Measurements from ENCODE around the gene TBC1D1.
"Not testable (repeated sequence)": the region's sequence is repeated elsewhere in the genome, so short reads cannot be mapped to it uniquely, and the experiment has no call there.

TBC1D1 gene

DNA sequence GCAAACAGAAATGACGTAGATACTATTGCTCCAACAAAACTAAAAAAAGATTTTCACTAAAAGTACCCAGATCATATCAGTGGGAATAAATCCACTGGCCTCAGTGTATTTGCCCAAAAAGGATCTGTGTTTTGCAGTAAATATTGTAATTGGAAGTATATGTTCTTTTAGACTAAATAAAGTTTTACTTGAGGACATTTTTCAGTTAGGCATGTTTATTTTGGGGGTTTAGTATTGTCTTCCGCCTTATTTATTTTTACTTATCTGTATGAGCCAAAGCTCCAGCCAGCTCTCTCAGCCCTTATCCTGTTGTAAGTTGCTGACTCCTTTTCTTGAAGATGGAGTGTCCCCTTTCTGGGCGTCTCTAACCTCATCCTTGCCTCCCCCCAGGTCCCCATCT lies 119.1 kb downstream of the TBC1D1 start:
- TF ChIP-seq POLR2AphosphoS5 (IDR thresholded peaks at IDR 0.05; ENCODE audit: low read depth, low read length) (no peak), TAF1 (IDR thresholded peaks at IDR 0.05; ENCODE audit: borderline replicate concordance, low read depth, low read length) (no peak), POLR2A (IDR thresholded peaks at IDR 0.05; ENCODE audit: low read depth, low read length) (no peak)
- FAIRE-seq = no peak

DNA sequence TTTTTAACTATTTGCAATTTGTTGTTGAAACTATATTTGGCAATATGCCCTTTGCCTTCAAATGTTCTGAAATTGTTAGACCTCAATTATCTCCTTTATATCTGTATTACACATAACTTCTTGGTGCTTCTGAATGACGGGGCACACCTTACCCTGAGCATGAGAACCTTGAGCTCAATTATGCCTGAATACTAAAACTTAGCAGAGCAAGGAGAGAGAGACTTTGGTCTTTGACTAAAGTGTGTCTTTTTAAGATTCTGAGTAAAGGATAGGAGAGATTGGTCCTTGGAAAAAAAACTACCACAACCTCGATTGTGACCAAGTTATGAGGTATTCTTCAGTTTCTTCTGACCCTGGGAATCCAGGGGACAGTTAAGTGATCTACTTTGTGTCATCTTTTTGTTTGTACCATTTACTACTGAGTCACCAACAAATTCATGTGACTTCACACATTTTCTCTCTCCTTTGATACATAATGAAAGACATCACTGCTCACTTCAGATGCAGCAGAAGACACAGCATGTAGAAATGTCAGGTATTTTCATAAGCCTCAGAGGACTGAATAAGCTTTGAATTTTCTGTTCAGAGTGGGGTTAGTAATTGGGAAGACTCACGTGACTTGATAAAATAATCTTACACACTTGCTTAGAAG lies 120.8 kb downstream of the TBC1D1 start:
- no peak for TF ChIP-seq TAF1 (IDR thresholded peaks at IDR 0.05; ENCODE audit: borderline replicate concordance, low read depth, low read length)
- TF ChIP-seq POLR2A (IDR thresholded peaks at IDR 0.05; ENCODE audit: low read depth, low read length) = no peak
- no peak for TF ChIP-seq POLR2AphosphoS5 (IDR thresholded peaks at IDR 0.05; ENCODE audit: low read depth, low read length)
- FAIRE-seq (peak; percentile 44), DNase-seq (ENCODE audit: insufficient read length) (no peak)

More for the DNA sequence above, 119.1 kb downstream of the TBC1D1 start:
- no peak for DNase-seq (ENCODE audit: insufficient read length)

DNA sequence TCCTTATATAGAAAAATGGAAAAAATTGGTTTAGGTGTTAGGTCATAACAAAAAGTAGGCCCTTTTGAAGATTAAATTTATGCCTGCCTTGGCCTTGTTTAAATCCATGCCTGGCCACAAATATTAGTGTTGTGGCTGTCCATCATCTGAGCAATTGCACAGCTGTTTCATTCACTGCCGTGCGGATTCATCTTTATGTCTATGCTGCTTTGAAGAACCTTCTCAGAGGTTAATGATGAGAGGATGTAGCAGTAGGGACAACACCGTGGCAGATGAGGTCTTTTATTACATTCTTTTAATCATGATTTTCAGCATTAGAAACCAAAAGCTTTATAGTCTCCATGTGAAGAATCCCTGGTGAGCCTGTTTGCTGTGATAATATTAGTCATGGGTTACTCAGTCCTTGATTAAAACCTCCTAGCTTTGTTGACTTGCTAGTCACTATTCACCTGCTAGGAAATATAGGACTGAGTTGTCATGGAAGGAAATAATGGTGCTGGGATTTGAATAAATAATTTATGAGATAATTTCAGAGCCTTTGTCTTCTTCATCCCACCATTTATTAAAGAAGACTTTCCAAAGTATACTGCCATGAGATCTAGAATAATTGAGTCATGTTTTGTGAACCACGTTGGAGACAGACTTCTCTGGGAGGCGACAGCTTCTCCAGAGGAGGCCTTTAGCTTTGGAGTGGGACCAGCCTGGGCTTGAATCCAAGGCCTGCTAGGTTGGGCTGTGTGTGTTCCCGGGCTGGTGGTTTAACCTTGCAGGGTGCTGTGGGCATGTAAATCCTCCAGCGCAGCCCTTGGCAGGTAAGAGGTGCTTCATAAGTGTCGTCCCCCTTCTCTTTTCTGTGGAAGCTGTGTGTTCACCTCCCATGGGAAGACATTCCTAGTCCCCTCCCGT lies 122.8 kb downstream of the TBC1D1 start:
- no peak for TF ChIP-seq POLR2A (IDR thresholded peaks at IDR 0.05; ENCODE audit: low read depth, low read length)
- no peak for TF ChIP-seq TAF1 (IDR thresholded peaks at IDR 0.05; ENCODE audit: borderline replicate concordance, low read depth, low read length)
- no peak for TF ChIP-seq POLR2AphosphoS5 (IDR thresholded peaks at IDR 0.05; ENCODE audit: low read depth, low read length)
- DNase-seq (ENCODE audit: insufficient read length) = no peak
- FAIRE-seq = no peak

DNA sequence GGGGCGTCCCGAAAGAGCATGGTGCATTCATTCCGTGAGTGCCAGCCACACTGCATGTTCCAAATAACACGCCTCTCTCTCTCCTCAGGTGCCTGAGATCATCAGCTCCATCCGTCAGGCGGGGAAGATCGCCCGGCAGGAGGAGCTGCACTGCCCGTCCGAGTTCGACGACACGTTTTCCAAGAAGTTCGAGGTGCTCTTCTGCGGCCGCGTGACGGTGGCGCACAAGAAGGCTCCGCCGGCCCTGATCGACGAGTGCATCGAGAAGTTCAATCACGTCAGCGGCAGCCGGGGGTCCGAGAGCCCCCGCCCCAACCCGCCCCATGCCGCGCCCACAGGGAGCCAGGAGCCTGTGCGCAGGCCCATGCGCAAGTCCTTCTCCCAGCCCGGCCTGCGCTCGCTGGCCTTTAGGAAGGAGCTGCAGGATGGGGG lies 123.6 kb downstream of the TBC1D1 start:
- FAIRE-seq = no peak
- TF ChIP-seq TAF1 (IDR thresholded peaks at IDR 0.05; ENCODE audit: borderline replicate concordance, low read depth, low read length) (no peak), POLR2A (IDR thresholded peaks at IDR 0.05; ENCODE audit: low read depth, low read length) (no peak), POLR2AphosphoS5 (IDR thresholded peaks at IDR 0.05; ENCODE audit: low read depth, low read length) (no peak)

DNA sequence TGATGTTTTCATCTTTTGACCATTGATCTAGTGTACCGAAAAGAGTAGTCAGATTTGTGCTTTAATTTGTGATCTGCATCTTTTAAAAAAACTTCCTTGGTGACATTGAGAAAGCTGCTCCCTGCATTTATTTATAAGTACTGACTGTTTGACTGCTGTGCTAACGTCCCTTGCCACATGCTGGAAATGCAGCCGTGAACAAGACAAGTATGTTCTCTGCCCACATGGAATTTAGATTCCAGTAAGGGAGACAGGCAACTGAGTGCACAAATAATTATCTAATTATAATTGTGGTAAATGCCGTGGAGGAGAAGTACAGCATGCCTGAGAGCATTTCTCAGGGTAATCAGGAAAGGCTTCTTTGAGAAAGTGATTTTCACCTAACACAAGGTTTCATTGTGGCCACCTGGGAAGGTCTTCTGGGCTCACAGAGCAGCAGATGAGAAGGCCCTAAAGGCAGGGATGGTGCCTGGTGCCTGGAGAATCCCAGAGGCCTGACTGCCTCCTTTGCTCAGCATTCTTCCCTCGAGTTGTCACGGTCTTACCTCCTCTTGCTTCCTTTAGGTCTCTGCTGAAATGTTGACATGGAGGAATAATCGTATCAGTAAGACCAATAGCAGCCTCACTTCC lies 125.1 kb downstream of the TBC1D1 start:
- DNase-seq (ENCODE audit: insufficient read length) = no peak
- FAIRE-seq = no peak
- TF ChIP-seq POLR2AphosphoS5 (IDR thresholded peaks at IDR 0.05; ENCODE audit: low read depth, low read length) (no peak), TAF1 (IDR thresholded peaks at IDR 0.05; ENCODE audit: borderline replicate concordance, low read depth, low read length) (no peak), POLR2A (IDR thresholded peaks at IDR 0.05; ENCODE audit: low read depth, low read length) (no peak)

More for the DNA sequence above, 123.6 kb downstream of the TBC1D1 start:
- no peak for DNase-seq (ENCODE audit: insufficient read length)

DNA sequence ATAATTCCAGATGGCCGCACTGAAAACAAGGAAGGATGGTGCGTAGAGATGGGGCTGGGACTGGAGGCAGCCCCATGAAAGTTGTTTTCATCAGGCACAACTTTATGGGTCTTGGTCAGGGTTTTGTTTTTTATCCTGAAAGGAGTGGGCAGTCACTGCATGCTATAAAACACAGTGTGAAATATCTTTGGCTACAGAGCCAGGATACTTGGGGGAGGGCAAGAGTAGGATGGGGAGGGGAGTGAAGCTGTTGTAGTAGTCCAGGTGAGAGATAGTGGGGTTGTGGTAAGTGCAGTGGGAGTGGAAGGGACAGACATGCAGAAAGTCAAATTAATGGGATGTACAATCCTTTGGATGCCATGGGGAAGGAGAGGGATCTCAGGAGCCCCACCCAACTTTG lies 125.8 kb downstream of the TBC1D1 start:
- TF ChIP-seq TAF1 (IDR thresholded peaks at IDR 0.05; ENCODE audit: borderline replicate concordance, low read depth, low read length) (no peak), POLR2AphosphoS5 (IDR thresholded peaks at IDR 0.05; ENCODE audit: low read depth, low read length) (no peak), POLR2A (IDR thresholded peaks at IDR 0.05; ENCODE audit: low read depth, low read length) (no peak)
- no peak for DNase-seq (ENCODE audit: insufficient read length)
- no peak for FAIRE-seq

DNA sequence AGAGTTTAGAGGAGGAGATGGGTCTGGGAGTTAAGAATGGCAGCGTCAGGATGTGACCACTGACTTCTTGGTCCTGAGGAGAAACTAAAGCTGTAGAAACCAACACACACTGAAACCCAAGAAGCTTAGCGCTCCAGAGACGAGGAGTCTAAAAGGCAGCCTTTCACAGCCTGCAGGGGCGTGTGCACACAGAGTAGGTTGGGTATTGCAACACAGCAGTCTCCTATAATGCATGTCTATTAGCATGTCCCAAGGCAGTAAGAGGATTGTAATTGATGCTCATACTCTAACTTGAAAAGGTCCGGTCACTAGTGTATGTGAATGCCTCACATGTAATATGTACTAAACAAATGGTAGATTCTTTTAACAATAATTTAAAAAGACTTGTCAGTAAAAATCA lies 126.7 kb downstream of the TBC1D1 start:
- FAIRE-seq = no peak
- no peak for TF ChIP-seq POLR2AphosphoS5 (IDR thresholded peaks at IDR 0.05; ENCODE audit: low read depth, low read length)
- TF ChIP-seq POLR2A (IDR thresholded peaks at IDR 0.05; ENCODE audit: low read depth, low read length) = no peak
- no peak for TF ChIP-seq TAF1 (IDR thresholded peaks at IDR 0.05; ENCODE audit: borderline replicate concordance, low read depth, low read length)
- DNase-seq (ENCODE audit: insufficient read length) = no peak

DNA sequence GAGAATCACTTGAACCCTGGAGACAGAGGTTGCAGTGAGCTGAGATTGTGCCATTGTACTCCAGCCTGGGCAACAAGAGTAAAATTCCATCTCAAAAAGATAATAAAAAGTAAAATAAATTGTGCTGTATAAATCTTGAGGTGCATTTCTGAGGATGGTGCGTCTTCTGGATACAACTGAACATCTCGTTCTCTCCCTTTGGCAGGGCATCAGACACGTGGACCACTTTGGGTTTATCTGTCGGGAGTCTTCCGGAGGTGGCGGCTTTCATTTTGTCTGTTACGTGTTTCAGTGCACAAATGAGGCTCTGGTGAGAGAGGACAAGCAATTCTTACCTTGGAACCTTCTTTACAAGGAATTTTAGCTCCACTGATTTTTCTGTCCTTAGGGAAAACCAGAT lies 129.5 kb downstream of the TBC1D1 start:
- TF ChIP-seq TAF1 (IDR thresholded peaks at IDR 0.05; ENCODE audit: borderline replicate concordance, low read depth, low read length) (no peak), POLR2A (IDR thresholded peaks at IDR 0.05; ENCODE audit: low read depth, low read length) (no peak), POLR2AphosphoS5 (IDR thresholded peaks at IDR 0.05; ENCODE audit: low read depth, low read length) (no peak)

DNA sequence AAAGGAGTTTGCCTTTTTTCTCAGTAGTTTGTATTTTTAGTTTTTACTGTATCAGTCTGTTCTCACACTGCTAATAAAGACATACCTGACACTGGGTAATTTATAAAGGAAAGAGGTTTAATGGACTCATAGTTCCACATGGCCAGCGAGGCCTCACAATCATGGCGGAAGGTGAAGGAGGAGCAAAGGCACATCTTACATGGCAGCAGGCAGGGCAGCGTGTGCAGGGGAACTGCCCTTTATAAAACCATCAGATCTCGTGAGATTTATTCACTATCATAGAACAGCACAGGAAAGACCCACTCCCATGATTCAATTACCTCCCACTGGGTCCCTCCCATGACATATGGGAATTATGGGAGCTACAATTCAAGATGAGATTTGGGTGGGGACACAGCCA lies 130.1 kb downstream of the TBC1D1 start:
- not testable (repeated sequence) for FAIRE-seq; DNase-seq (ENCODE audit: insufficient read length)

More for the DNA sequence above, 129.5 kb downstream of the TBC1D1 start:
- FAIRE-seq (no peak), DNase-seq (ENCODE audit: insufficient read length) (no peak)

DNA sequence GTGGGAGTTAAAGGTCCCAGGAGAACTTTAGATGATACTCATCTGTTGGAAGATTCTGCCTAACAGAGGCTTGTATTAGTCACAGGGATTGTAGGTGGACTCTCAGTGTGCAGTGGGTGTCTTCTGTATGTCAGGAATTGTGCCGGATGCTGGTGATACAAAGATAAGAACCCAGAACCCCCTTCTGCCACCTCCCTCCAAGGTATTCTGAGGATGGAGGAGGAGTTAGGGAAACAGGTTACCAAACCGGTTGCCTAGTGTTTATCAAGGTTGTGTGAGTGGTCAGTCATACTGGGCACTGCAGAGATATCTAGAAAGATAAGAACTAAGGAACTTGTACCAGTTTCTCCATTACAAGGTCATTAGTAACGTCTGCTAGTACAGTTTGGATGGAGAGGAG lies 130.9 kb downstream of the TBC1D1 start:
- DNase-seq (ENCODE audit: insufficient read length) (no peak), FAIRE-seq (no peak)
- TF ChIP-seq TAF1 (IDR thresholded peaks at IDR 0.05; ENCODE audit: borderline replicate concordance, low read depth, low read length) (no peak), POLR2A (IDR thresholded peaks at IDR 0.05; ENCODE audit: low read depth, low read length) (no peak), POLR2AphosphoS5 (IDR thresholded peaks at IDR 0.05; ENCODE audit: low read depth, low read length) (no peak)

DNA sequence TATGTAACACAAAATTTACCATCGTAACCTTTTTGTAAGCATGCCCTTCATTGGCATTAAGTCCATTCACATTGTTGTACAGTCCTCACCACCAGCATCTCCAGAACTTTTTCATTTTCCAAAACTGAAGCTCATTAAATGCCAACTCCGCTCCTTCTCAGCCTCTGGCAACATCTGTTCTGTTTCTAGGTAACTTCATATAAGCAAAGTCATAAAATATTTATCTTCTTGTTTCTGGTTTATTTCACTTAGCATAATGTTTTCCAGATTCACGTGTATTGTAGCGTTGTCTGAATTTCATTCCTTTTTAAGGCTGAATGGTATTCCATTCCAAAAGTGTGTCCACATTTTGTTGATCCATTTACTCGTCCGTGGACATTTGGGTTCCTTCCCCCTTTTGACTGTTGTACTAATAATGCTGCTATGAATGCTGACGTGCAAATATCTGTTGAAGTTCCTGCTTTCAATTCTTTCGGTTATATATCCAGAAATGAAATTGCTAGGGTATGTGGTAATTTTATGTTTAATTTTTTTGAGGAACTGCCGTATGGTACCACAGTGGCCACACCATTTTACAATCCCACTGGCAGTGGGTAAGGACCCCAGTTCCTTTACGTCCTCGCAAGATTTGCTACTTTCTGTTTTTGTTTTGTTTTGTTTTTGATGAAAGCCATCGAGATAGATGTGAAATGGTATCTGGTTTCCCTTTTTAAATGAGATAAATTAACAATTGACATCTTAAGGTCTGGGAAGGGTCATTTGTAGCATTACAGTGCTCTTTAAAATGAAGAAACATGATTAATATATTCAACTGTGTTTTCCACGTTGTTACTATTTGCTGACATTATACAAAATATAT lies 132.7 kb downstream of the TBC1D1 start:
- DNase-seq (ENCODE audit: insufficient read length) = no peak
- no peak for FAIRE-seq
- TF ChIP-seq POLR2AphosphoS5 (IDR thresholded peaks at IDR 0.05; ENCODE audit: low read depth, low read length) = no peak
- TF ChIP-seq POLR2A (IDR thresholded peaks at IDR 0.05; ENCODE audit: low read depth, low read length) = no peak
- TF ChIP-seq TAF1 (IDR thresholded peaks at IDR 0.05; ENCODE audit: borderline replicate concordance, low read depth, low read length) = no peak
